ENCODE data around the gene SYNDIG1L.
"Not testable (repeated sequence)": the region's sequence is repeated elsewhere in the genome, so short reads cannot be mapped to it uniquely, and the experiment has no call there.

SYNDIG1L gene

DNA sequence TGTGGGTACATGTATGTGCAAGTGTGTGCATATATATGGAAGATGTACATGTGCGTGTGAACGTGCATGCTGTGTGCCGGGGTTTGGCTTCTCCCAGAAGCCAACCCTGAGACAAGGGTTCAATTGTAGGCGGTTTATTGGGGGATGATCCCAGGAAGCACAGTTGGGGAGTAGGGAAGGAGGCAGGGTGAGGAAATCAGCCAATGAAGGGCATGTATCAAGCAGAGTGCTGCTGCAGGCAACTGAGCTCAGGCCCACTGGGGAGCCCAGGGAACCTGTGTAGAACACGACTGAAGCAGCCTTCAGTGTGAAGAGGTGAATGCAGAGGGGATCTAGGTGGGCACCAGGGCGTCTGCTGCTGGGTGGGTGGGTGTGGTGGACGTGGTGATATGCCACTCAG is 21.6 kb downstream of the SYNDIG1L start:
- in situ Hi-C loops (cut with HindIII; ENCODE audit: low sequenced_read_pairs) = no loop called here

- in situ Hi-C loops (cut with HindIII; ENCODE audit: low sequenced_read_pairs) = no loop called here
These were observed 22.2 kb downstream of the SYNDIG1L start for GRCh38 chr14:74403619-74404417.

GRCh38 chr14:74402401-74403251 is 23.4 kb downstream of the SYNDIG1L start:
- in situ Hi-C loops (cut with HindIII; ENCODE audit: low sequenced_read_pairs) = no loop called here

GRCh38 chr14:74401504-74402241 is 24.3 kb downstream of the SYNDIG1L start:
- in situ Hi-C loops (cut with HindIII; ENCODE audit: low sequenced_read_pairs) = no loop called here

GRCh38 chr14:74400919-74401503 is 25.0 kb downstream of the SYNDIG1L start:
- in situ Hi-C loops (cut with HindIII; ENCODE audit: low sequenced_read_pairs) = no loop called here

DNA sequence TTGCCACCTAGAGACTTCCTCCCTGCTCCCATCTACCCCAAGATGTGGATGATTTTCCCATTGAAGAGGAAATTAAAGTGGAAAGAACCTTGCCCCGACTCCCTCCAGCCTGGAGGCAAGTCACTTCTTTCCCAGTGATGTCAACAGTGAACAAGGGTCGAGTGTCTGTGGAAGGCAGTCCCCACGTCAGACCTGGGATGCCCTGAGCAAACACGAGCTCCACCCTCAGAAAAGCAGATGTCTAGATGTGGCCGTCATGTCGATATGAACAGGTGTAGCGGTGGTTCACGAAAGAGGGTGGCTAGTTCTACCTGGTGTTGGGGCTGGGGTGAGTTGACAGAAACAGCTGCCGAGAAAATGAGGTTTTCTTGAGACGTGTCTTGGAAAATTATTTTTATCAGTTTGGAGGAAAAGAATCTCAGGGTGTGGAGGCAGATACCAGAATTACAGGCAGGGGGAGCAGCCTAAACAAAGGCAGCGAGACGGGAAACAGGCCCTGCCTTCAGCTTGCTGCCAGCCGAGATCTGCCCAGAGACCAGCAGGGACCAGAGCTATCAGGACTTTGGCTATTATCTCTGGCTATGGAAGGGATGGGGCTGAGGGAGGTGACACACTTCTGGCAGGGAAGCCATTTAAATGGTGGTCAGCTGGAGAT is 25.9 kb downstream of the SYNDIG1L start:
- in situ Hi-C loops (cut with HindIII; ENCODE audit: low sequenced_read_pairs) = no loop called here

GRCh38 chr14:74395094-74395493 is 30.9 kb downstream of the SYNDIG1L start:
- in situ Hi-C loops (cut with HindIII; ENCODE audit: low sequenced_read_pairs) = no loop called here

DNA sequence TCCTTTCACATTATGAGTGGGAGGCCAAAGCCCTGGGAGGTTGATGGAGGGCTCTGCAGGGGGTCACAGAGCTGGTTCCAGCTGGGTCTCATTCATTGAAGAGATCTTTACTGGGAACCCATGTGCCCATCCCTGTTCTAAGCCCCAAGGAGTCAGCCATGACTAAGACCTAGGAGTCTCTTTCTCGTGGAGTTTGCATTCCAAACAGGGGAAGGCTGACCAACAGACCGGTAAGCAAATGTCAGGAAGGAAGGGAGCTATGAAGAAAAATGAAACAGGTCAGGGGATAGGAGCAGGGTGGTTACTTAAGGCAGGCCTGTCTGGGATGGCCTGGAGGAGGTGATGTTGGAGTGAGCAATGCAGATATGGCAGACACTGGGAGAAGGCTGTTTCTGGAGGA is 31.5 kb downstream of the SYNDIG1L start:
- in situ Hi-C loops (cut with HindIII; ENCODE audit: low sequenced_read_pairs) = no loop called here

GRCh38 chr14:74392616-74393570 is 33.1 kb downstream of the SYNDIG1L start:
- in situ Hi-C loops (cut with HindIII; ENCODE audit: low sequenced_read_pairs) = no loop called here

DNA sequence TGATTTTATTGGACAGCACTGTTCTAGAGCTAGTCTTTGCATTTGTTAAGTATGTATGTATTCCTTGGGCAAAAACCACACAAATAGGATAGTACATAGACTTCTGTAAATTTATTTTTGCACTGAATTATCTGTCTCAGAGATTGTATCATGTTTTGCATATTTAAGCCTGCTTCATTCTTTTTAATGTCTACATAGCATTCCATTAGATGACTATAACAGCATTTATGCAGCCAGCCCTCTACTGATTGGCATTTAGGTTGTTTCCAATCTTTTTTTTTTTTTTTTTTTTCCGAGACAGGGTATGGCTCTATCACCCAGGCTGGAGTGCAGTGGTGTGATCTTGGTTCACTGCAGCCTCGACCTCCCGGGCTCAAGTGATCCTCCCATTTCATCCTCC is 34.5 kb downstream of the SYNDIG1L start:
- in situ Hi-C loops (cut with HindIII; ENCODE audit: low sequenced_read_pairs) = no loop called here

- in situ Hi-C loops (cut with HindIII; ENCODE audit: low sequenced_read_pairs) = not testable (repeated sequence)
These were observed 35.5 kb downstream of the SYNDIG1L start for GRCh38 chr14:74390505-74390904.

DNA sequence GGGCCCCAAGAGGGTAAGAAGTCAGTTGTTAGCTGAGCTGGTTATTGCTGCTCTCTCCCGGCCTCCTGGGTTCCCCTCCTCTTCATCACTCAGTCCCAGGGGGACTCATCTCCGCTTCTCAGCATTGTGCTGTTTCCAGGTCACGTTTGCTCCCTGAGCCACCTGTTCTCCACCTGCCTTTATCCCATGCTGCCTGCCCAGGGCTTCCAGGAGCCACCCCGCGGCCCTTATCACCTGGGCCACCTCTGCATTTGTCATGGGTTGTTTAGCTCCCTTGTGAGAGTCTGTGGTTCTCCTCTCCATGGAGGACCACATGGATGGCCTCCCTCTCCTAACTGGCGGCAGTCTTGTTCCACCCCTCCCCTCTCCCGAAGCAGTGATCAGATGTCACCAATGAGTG is 36.0 kb downstream of the SYNDIG1L start:
- in situ Hi-C loops (cut with HindIII; ENCODE audit: low sequenced_read_pairs) = no loop called here

DNA sequence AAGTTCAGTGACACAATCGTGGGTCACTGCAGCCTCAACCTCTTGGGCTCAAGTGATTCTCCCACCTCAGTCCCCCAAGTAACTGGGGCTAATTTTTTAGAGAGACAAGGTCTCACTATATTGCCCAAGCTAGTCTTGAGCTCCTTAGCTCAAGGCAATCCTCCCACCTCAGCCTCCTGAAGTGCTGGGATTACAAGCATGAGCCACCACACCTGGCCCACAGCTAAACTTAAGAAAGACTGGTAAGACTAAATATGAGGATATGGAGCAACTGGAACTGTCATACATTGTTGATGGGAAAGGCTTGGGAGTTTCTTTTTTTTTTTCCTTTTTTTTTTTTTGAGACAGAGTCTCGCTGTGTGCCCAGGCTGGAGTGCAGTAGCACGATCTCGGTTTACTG is 43.8 kb downstream of the SYNDIG1L start:
- in situ Hi-C loops (cut with HindIII; ENCODE audit: low sequenced_read_pairs) = no loop called here

DNA sequence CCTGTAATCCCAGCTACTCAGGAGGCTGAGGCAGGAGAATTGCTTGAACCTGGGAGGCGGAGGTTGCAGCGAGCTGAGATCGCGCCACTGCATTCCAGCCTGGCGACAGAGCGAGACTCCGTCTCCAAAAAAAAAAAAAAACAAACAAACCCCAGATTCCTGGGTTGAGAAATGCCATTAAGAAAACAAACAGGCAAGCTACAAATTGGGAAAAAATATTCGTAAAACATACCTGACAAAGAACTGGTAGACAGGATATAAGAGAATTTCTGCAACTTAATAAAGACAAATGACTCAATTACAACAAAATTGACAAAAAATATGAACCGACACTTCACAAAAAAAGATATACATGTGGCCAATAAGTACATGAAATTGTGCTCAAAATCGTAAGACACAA is 44.4 kb downstream of the SYNDIG1L start:
- in situ Hi-C loops (cut with HindIII; ENCODE audit: low sequenced_read_pairs) = not testable (repeated sequence)

DNA sequence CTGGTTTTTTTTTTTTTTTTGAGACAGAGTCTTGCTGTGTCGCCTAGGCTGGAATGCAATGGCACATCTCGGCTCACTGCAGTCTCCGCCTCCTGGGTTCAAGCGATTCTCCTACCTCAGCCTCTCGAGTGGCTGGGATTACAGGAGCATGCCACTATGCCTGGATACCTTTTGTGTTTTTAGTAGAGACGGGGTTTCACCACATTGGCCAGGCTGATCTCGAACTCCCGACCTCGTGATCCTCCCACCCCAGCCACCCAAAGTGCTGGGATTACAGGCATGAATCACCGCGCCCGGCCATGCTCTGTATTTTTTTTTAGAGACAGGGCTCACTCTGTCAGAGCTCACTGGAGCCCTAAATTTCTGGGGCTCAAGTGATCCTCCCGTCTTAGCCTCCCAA is 45.2 kb downstream of the SYNDIG1L start:
- in situ Hi-C loops (cut with HindIII; ENCODE audit: low sequenced_read_pairs) = no loop called here

DNA sequence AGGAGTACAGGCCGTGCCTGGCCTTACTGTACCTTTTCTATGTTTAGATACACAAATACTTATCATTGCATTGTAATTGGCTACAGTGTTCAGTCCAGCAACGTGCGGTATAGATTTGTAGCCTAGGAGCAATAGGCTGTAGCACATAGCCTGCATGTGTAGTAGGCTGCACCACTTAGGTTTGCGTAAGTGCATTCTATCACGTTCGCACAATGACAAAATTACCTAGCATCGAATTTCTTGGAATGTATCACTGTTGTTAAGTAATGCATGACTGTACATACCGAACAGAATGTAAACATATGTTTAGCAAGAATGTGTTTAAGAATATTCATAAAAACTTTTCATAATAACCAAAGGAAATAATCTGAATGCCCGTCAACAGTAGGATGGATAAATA is 45.8 kb downstream of the SYNDIG1L start:
- in situ Hi-C loops (cut with HindIII; ENCODE audit: low sequenced_read_pairs) = no loop called here

- in situ Hi-C loops (cut with HindIII; ENCODE audit: low sequenced_read_pairs) = no loop called here
These were observed 47.9 kb downstream of the SYNDIG1L start for GRCh38 chr14:74377976-74378690.

GRCh38 chr14:74368441-74368840 is 57.6 kb downstream of the SYNDIG1L start:
- in situ Hi-C loops (cut with HindIII; ENCODE audit: low sequenced_read_pairs) = no loop called here

DNA sequence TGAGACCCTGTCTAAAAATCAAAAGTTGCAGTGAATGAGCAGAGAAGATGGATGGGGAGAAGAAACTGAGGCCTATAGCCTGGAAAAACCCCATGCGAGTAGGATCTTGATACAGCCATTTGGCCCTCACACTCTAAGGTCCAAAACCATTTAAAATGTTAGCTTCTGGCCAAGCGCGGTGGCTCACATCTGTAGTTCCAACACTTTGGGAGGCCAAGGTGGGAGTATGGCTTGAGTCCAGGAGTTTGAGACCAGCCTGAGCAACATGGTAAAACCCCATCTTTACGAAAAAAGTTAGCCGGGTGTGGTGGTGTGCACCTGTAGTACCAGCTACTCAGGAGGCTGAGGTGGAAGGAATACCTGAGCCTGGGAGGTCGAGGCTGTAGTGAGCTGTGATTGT is 58.0 kb downstream of the SYNDIG1L start:
- in situ Hi-C loops (cut with HindIII; ENCODE audit: low sequenced_read_pairs) = no loop called here
